22Rv1 (cell line): ENCODE measurements around the gene BTBD19.

Source experiments
- CTCF ChIP-seq: fragments of 450-650 bp; IDR thresholded peaks from 2 replicates; pipeline ENCODE4 v1.5.1; 2017; ENCODE audit warnings: mild to moderate bottlenecking
- ZFX ChIP-seq: fragments of 450-650 bp; IDR thresholded peaks from 2 replicates; pipeline ENCODE4 v1.6.1; 2017; ENCODE audit warnings: antibody characterized with exemption, borderline replicate concordance

GRCh38 chr1:44802306-44803061 lies 5.8 kb upstream of the BTBD19 start:
- TF ChIP-seq CTCF = no peak
- no peak for TF ChIP-seq ZFX
